Measurements from ENCODE around the gene USHBP1.

DNA sequence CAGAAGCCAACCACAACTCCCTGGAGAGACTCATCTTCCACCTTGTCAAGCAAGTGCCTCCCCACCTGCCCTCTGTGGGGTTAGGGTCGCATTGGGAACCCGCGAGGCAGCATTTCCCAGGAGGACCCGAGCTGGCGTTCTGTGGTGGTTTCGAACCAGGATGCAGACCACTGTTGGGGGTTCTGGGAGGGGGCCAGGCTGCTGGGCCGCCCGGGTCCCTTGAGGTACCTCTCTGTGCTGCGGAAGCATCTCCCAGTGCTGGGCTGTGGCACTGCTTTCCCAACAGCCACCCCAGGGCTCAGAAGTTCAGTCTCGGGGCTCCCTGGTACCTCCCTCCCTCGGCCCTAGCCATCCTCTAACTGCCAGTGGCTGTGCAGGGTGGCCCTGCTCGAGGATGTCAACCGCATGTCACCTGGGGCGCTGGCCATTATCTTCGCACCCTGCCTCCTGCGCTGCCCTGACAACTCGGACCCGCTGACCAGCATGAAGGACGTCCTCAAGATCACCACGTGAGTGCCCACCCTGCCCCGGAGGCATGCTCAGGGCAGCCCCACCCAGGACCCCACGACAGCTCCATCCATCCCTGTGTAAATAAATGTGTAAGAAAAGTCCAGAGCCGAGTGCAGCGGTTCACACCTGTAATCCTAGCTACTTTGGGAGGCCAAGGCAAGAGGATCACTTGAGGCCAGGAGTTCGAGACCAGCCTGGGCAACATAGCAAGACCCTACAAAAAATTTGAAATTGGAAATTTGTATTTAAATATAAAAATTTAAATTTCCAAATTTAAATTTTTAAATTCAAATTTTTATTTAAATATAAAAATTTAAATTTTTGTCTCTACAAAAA, 57.6 kb downstream of the USHBP1 start:
- TF ChIP-seq CTCF (IDR thresholded peaks at IDR 0.05; ENCODE audit: low read length) (no peak), EZH2 (IDR thresholded peaks at IDR 0.05; ENCODE audit: borderline replicate concordance, low read length) (no peak)

Data from OCI-LY1 (cell line).